MM.1S (cell line): ENCODE measurements around the gene TMEM86A.

Experiments used
- CTCF ChIP-seq: fragments of 300-600 bp; sonication (generic); IDR thresholded peaks from 2 replicates; pipeline ENCODE4 v1.5.1; 2016; ENCODE audit warnings: antibody characterized with exemption, low read length, mixed read lengths
- EZH2 ChIP-seq: fragments of 300-600 bp; sonication (generic); optimal IDR thresholded peaks from 2 replicates; pipeline ENCODE3; 2017; ENCODE audit warnings: low read depth, mild to moderate bottlenecking, antibody characterized with exemption, low read length, mixed read lengths

GRCh38 chr11:18671246-18671645 lies 27.3 kb upstream of the TMEM86A start:
- TF ChIP-seq EZH2 (no peak), CTCF (no peak)
